Measurements from ENCODE around the gene GRIK2. TPM values are rescaled to one million over a fixed set of nuclear protein-coding genes. Genes with fewer than 3 reads are reported as not detected.

The GRIK2 gene
- total and polyA plus RNA-seq, 2 experiments from 2014 or later = 0.21 to 0.45 TPM

DNA sequence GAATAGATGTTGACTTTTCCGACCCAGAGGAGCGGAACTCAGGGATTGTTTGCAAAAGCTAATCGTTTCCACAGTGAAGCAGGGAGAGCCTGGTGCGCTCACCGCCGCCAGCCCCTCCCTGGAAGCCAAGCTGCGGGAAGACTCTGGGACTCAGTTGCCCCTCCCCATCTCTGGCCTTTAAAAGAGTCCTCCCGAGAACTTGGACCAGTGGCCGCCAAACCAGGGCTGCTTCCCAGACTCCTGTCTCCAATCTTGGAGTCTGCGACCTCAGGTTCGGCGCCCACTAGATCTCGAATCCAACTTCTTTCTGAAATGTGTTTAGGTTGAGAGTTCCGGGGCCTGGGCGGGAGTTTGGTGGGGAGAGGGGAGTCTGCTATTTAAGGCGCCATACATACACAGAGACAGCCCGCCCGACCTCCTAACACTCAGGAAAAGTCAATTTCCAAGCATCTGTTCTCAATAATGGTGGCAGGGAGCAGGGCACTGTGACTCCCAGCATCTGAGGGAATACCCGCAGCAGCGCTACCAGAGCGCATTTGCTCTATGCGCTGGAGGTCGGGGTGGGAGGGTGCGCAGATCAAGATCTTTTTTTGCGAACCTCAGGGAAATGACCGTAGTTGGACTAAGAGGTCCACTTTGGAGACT, 800 bp upstream of the GRIK2 start:
- Histone ChIP-seq H3K27me3 (peaks cover 66% of the 10 kb centered on the region), H3K27ac (no peak overlapping the region), H3K36me3 (no peaks in the 10 kb centered on the region), H3K4me3 (peak overlapping the region; percentile 40), H3K4me1 (ENCODE audit: low read depth) (no peaks in the 10 kb centered on the region), H3K9me3 (ENCODE audit: low read depth) (no peaks in the 10 kb centered on the region)
- no peak for DNase-seq (ENCODE audit: low read depth in 1 of 2, low spot score in 1 of 2)
- TF ChIP-seq, protein P1, sequence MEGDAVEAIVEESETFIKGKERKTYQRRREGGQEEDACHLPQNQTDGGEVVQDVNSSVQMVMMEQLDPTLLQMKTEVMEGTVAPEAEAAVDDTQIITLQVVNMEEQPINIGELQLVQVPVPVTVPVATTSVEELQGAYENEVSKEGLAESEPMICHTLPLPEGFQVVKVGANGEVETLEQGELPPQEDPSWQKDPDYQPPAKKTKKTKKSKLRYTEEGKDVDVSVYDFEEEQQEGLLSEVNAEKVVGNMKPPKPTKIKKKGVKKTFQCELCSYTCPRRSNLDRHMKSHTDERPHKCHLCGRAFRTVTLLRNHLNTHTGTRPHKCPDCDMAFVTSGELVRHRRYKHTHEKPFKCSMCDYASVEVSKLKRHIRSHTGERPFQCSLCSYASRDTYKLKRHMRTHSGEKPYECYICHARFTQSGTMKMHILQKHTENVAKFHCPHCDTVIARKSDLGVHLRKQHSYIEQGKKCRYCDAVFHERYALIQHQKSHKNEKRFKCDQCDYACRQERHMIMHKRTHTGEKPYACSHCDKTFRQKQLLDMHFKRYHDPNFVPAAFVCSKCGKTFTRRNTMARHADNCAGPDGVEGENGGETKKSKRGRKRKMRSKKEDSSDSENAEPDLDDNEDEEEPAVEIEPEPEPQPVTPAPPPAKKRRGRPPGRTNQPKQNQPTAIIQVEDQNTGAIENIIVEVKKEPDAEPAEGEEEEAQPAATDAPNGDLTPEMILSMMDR (IDR thresholded peaks at IDR 0.05; ENCODE audit: low read depth, low read length) = no peak

DNA sequence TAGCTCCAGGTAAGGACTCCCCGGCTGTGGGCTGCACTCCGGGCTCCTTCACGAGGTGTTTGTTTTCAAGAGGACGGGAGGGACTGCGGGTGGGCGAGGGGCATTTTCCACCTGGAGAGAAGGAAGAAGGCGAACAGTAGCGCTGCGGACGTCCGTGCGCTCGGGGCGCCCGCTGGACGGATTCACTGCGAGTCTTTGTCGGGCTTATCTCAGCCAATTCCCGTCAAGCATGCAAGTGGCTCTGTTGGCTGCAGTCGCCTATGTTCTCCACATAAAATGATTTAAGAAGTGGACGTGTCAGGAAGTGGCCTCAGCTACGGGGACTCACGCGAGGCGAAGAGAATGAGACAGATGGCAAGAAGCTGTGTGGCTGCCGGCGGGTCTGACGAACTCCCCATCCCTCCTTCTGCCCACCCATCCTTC, 332 bp downstream of the GRIK2 start:
- Histone ChIP-seq H3K27me3 (peaks cover 77% of the 10 kb centered on the region), H3K4me1 (ENCODE audit: low read depth) (no peaks in the 10 kb centered on the region), H3K4me3 (peak overlapping the region; percentile 40), H3K27ac (no peak overlapping the region), H3K9me3 (ENCODE audit: low read depth) (no peaks in the 10 kb centered on the region), H3K36me3 (no peaks in the 10 kb centered on the region)
- TF ChIP-seq, protein P1 (IDR thresholded peaks at IDR 0.05; ENCODE audit: low read depth, low read length) = no peak
- DNase-seq (ENCODE audit: low read depth in 1 of 2, low spot score in 1 of 2) = peak; percentile 32 to 55

DNA sequence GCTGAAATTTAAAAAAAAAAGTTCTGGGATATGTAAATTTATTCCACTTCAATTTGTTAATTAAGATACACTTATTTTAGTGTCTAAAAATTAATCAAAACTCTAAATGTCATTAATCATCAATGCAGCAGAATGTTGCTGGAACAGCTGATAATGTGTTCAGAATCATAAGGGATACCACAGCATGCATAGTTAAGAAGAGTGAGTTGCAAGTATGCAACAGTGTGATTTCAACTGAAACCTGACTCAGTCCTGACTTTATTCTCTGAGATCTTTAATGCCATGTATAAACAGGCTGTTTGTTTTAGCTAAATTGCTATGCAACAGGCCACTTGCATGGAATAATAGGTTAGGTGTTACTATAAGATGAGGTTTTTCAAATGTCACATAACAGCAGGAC, 1.4 kb downstream of the GRIK2 start:
- no peak for DNase-seq (ENCODE audit: low read depth in 1 of 2, low spot score in 1 of 2)
- Histone ChIP-seq H3K9me3 (ENCODE audit: low read depth) (no peaks in the 10 kb centered on the region), H3K27ac (no peak overlapping the region), H3K36me3 (no peaks in the 10 kb centered on the region), H3K4me3 (no peak overlapping the region), H3K27me3 (peaks cover 81% of the 10 kb centered on the region), H3K4me1 (ENCODE audit: low read depth) (no peaks in the 10 kb centered on the region)
- TF ChIP-seq, protein P1 (IDR thresholded peaks at IDR 0.05; ENCODE audit: low read depth, low read length) = no peak

DNA sequence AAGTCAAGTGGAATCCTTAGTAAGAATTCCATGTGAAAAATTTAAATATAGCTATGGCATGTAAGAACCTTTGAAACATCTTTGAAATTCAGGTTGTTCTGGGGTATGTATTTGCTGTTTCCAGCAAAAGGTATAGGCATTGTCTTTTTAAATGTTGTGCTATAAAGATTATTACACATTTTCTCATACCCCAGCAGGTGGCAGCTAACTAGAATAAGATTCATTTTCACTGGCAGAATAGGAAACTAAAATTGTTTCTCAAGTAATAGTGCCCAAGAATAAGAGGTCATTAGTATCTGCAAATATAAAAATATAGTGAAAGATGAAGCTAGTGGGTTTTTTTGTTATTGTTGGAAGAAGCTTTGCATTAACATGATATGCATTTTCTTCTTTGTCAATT, 1.8 kb downstream of the GRIK2 start:
- H3K4me1 ChIP-seq (ENCODE audit: low read depth) = no peaks in the 10 kb centered on the region
- H3K4me3 ChIP-seq = no peak overlapping the region
- DNase-seq (ENCODE audit: low read depth in 1 of 2, low spot score in 1 of 2) = no peak

DNA sequence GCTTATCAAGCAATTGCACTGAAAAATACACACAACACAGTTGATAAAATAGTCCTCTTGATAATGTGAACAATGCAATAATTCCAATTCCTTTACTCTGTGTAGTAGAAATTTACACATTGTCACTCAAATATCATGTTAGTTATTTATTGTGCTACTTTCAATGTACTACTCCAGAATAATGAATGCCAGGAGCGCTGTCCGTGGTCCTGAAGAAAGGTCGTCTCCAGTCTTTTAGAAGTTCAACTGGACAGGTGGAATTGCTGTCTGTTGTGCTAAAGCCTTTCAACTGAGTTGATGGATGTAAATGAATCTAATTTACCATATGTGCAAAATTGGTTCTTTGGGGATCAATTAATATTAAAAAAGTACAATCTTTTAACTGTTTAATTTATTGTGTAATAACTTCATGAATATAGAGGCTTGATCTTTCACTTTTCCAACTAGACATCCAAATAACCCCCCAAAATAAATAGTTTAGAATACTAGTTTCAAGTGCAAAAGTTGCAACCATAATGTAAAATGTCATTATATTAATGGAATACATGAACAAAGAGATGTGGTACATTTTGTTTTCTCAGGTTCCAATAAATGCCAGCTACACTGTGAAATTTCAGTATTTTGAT, 3.2 kb downstream of the GRIK2 start:
- Histone ChIP-seq H3K27me3 (peaks cover 81% of the 10 kb centered on the region), H3K36me3 (no peaks in the 10 kb centered on the region), H3K27ac (no peak overlapping the region), H3K4me3 (no peak overlapping the region), H3K9me3 (ENCODE audit: low read depth) (no peaks in the 10 kb centered on the region), H3K4me1 (ENCODE audit: low read depth) (no peaks in the 10 kb centered on the region)
- TF ChIP-seq, protein P1 (IDR thresholded peaks at IDR 0.05; ENCODE audit: low read depth, low read length) = no peak
- peak; percentile 73 to 91 for DNase-seq (ENCODE audit: low read depth in 1 of 2, low spot score in 1 of 2)

More for the DNA sequence above, 1.8 kb downstream of the GRIK2 start:
- Histone ChIP-seq H3K27me3 (peaks cover 81% of the 10 kb centered on the region), H3K36me3 (no peaks in the 10 kb centered on the region), H3K27ac (no peak overlapping the region), H3K9me3 (ENCODE audit: low read depth) (no peaks in the 10 kb centered on the region)
- TF ChIP-seq, protein P1 (IDR thresholded peaks at IDR 0.05; ENCODE audit: low read depth, low read length) = peak; percentile 23

All from cardiac muscle cell (in vitro differentiated cells and primary cell).